GM18951 (cell line): ENCODE data around the gene ARHGEF11.

Experiments used
- POLR2A ChIP-seq: IDR thresholded peaks from 4 replicates; pipeline ENCODE4 v1.6.1; 2011; ENCODE audit warnings: mild to moderate bottlenecking; ENCODE audit not compliant: insufficient read length, insufficient read depth; ENCODE audit errors: extremely low read depth
- in situ Hi-C: fragments of 300-500 bp; cut with MboI; formaldehyde crosslinking; loops from one replicate; pipeline ENCODE4 v1.12.0; 2022; ENCODE audit warnings: low sequenced_read_pairs, mixed read lengths, inconsistent platforms; ENCODE audit not compliant: unreplicated experiment

Gene ARHGEF11

GRCh38 chr1:156924478-156925153, 120.9 kb downstream of the ARHGEF11 start:
- in situ Hi-C loops, result no loop called here
- no peak for TF ChIP-seq POLR2A

GRCh38 chr1:156923670-156924477, 121.7 kb downstream of the ARHGEF11 start:
- in situ Hi-C loops, result no loop called here

GRCh38 chr1:156922986-156923669, 122.4 kb downstream of the ARHGEF11 start:
- in situ Hi-C loops, result no loop called here
- no peak for TF ChIP-seq POLR2A

More at GRCh38 chr1:156923670-156924477, 121.7 kb downstream of the ARHGEF11 start:
- no peak for TF ChIP-seq POLR2A

GRCh38 chr1:156921053-156921529, 124.5 kb downstream of the ARHGEF11 start:
- in situ Hi-C loops, result no loop called here
- no peak for TF ChIP-seq POLR2A

- in situ Hi-C loops, result no loop called here
- TF ChIP-seq POLR2A, result no peak
These were observed 125.1 kb downstream of the ARHGEF11 start, which contains the start of gene LRRC71 for GRCh38 chr1:156920233-156921052. TSS of gene LRRC71 (plus strand) at chr1:156920632. CDS start at chr1:156920804, 172 bp downstream.

- in situ Hi-C loops, result no loop called here
- TF ChIP-seq POLR2A, result no peak
These were observed 131.1 kb downstream of the ARHGEF11 start for GRCh38 chr1:156914440-156914856.

GRCh38 chr1:156913809-156914387, 131.6 kb downstream of the ARHGEF11 start:
- no peak for TF ChIP-seq POLR2A
- in situ Hi-C loops, result no loop called here

GRCh38 chr1:156912861-156913808, 132.4 kb downstream of the ARHGEF11 start:
- no peak for TF ChIP-seq POLR2A
- in situ Hi-C loops, result no loop called here

GRCh38 chr1:156912310-156912709, 133.2 kb downstream of the ARHGEF11 start:
- no peak for TF ChIP-seq POLR2A

GRCh38 chr1:156911577-156912298, 133.8 kb downstream of the ARHGEF11 start:
- TF ChIP-seq POLR2A, result no peak
- in situ Hi-C loops, result no loop called here

More at GRCh38 chr1:156912310-156912709, 133.2 kb downstream of the ARHGEF11 start:
- in situ Hi-C loops, result no loop called here
